GM08714 (cell line): Measurements from ENCODE around the gene RIN3.

ENCODE experiments used
- H3K4me3 ChIP-seq: fragments of 200-500 bp; sonication (Bioruptor generic); 2 replicates; pipeline ENCODE4 v1.5.1; 2014; ENCODE audit warnings: mild to moderate bottlenecking, low read length, inconsistent platforms
- ZNF274 ChIP-seq: IDR thresholded peaks from 2 replicates; pipeline ENCODE4 v1.6.1; 2012; ENCODE audit warnings: mild to moderate bottlenecking, low read depth, low read length

Gene RIN3

DNA sequence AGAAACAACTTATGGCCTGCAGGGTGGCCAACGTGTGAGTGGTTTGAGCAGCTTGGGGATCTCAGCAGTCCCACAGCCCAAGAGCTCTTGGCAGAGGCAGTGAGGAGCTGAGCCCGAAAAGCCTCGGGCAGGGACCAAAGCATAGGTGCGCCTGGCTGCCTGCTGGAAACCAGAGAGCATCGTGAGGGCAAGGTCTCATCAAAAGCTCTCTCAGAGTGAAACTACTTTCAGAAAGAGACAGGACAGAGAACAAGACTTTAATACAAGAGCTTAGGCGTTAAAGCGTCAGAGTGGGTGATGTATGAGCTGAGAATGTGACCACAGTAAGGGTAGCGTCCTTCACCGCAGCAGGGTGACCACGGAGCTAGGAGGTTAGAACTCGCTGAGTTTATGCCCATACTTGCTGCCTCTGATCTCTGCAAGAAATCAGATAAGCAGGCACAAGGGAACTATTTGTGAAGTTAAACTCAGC is 204.0 kb downstream of the RIN3 start:
- no peak for TF ChIP-seq ZNF274

DNA sequence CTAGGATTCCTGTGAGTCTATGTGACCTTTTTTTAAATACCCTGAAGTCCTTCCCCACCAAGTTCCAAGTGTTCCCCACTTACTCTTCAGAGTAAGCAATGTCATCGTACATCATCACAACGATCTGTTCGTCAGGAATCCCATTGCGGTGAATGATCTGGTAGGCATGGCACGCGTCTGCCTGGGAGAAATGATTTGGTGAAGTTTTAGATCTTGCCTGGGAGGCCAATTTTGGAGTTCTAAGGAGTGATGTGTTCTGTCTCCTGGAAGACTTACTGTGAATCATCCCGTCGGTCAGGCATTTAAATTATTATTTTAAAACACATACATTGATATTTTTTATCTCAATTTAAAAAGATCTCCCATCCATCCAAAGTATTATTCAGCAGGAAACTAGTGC is 205.1 kb downstream of the RIN3 start:
- no peak overlapping the region for H3K4me3 ChIP-seq
- TF ChIP-seq ZNF274: no peak

More for the DNA sequence above, 204.0 kb downstream of the RIN3 start:
- H3K4me3 ChIP-seq: no peak overlapping the region

DNA sequence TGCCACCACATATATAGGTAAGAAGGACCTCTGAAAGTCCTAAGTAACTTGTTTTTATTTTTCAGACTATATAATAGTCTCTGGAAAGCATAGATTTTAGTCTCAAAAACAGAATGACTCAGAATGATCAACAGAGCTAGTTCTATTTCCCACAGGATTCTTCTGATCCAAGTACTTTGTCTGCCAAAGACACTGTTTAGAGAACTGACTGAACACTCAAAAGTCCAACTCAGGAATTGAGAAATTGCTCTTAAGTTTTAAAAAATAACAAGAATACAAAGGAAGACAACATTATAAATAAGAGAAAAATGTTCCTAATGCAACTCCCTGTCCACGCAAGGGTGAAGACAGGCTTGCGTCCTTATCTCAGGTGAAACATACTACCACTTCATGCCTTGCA is 205.8 kb downstream of the RIN3 start:
- no peak for TF ChIP-seq ZNF274
- H3K4me3 ChIP-seq: no peak overlapping the region

DNA sequence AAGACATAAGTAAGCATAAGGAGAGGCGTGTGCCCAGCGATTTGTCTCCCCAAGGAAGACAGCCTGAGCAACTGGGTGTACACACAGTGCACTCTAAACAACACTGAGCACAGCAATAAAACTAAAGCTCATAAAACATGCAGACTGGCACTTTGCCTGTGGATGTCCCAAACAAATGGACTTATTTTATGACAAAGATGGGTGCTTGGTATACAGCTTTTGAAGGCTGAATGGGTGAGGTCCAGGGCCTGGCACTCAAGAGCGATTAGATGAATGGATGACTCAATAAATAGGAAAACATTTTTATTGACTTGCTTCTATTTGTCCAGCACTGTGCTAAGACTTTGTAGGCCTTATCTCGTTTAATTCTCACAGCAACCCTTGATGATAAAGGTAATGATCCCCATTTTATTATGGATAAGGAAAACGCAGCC is 206.3 kb downstream of the RIN3 start:
- no peak for TF ChIP-seq ZNF274
- no peak overlapping the region for H3K4me3 ChIP-seq

DNA sequence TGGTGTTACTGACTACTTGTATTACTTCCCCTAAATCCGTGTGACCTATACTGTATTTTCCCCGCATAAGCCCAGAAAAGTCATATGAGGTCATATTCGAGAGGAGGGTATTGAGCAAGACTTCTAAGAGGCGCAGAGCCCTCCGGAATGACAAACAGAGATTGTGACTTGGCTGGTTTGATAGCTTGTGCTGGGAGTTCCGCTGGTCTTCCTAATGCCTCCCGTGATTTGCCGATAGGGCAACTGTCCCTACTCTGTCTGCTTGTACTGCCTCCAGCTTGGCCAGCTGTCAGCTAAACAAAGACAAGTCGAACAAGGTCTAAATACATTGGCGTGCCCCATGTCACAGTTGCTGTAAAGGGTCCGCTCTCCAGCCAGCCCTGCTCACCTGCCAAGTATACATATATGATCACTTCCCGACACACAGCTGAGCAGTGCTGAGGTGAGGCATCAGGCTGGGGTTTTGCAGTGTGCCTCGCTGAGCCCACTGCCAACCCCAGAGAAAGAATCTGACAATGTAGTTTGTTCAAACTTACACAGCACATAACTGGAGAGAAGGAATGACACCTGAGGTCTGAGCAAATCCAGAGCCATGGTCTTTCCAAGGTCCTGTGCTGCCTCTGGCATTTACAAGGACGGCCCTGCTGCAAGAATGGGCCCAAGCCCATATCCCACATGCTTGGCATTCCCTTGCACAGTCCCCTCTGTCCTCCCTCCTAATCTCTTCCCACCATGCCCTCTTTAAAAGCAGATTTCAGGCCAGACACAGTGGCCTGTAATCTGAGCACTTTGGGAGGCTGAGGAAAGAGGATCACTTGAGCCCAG is 211.1 kb downstream of the RIN3 start:
- no peak for TF ChIP-seq ZNF274
- no peak overlapping the region for H3K4me3 ChIP-seq

DNA sequence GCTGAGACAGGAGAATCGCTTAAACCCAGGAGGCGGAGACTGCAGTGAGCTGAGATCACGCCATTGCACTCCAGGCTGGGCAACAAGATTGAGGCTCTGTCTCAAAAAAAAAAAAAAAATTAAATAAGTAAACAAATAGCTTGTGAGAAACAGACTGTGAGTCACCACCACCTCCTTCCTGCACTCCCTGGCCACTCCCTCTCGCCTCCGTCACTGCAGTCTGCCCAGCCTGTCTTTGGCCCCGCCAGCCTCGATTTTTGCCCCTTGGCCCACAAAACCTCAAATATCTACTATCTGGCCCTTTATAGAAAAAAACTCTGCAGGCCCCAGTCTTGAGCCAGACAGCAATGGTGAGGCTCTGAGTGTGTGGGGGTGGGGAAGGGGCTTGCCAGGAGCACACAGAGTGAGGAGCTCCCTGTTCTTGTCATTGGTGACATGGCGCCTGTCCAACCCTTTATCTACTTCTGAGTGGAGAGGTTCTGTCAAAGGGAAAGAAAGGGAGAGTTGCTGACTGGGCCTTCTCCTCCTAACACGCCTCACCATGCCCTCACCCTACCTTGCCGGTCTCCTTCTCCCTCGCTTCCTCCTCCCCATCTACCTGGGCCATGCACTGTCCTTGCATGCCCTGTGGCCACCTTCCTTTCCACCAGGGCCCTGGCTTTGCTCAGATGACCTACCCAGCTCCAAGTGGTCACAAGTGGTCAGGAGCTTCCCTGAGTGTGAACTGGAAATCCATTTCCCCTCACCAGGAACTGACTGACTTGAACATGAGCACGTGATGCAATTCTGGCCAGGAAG is 212.8 kb downstream of the RIN3 start:
- no peak for TF ChIP-seq ZNF274
- H3K4me3 ChIP-seq: no peak overlapping the region

DNA sequence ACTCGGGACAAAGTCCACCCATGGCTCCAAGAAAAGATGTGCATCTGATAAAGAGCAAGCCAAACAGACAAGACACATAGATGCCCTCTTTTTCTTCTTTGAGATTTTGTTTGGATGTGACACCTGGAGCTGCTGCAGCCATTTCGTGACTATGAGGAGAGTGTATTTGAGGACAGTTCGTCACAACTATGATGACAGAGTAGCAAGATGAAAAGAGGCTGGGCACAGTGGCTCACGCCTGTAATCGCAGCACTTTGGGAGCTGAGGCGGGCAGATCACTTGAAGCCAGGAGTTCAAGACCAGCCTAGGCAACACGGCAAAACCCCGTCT is 213.3 kb downstream of the RIN3 start:
- no peak for TF ChIP-seq ZNF274
- no peak overlapping the region for H3K4me3 ChIP-seq

DNA sequence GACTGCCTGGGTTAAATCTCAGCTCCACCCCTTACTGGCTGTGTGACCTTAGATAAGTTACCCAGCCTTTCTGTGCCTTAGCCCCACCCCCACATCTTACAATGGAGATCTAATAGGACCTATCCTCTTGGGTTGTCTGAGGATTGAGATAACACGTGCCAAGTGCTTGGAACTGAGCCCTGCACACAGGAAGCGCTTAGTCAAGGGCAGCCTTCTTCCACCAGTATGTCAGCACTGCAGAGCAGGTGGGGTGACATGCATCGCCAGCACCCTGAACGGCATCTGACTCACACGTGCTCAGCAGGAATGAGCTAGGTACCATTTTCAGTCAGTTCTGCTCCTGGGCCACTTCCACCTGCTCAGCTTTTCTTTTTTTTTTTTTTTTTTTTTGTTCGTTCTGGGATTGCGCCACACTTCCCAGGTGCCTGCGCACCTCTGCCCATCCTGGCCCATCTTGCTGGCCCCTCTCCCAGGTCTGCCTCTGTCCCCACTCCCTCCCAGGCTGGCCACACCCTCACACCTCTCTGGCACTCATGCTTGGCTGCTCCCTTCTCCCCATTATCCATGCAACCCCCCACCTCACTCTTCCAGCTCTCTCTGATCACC is 215.3 kb downstream of the RIN3 start:
- no peak for TF ChIP-seq ZNF274
- H3K4me3 ChIP-seq: no peak overlapping the region

DNA sequence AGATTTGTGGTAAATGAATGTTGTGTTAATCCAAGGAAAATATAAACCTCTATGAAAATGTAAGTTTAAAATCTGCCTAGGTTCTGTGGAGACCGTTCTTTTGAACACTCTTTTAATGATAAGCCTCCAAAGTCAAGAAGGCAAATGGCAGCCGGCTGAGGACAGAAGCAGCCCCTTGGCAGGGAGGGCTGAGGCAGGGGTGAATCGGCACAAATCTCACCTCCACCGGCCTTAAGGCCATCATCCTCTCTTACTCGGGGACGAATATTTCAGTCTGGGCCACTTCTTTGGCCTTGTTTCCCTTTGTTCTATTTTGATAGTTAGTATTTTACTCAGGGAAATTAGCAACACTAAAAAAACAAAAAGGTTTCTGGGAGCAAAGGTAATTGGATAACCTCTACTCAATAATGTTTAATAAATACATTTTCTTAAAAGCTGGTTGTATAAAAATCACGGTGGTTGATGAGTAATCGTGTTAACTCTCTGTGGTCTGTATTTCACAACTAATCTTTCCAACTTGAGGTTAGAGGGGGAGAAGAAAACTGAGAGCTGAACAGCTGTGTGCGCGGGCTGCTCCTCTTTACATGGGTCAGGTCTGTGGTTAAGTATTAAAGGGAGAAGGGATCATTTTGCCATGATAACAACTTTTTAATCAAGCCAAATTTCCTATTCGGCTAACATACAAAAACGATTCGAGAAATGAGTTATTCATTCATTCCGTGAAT is 216.2 kb downstream of the RIN3 start:
- TF ChIP-seq ZNF274: no peak
- no peak overlapping the region for H3K4me3 ChIP-seq

DNA sequence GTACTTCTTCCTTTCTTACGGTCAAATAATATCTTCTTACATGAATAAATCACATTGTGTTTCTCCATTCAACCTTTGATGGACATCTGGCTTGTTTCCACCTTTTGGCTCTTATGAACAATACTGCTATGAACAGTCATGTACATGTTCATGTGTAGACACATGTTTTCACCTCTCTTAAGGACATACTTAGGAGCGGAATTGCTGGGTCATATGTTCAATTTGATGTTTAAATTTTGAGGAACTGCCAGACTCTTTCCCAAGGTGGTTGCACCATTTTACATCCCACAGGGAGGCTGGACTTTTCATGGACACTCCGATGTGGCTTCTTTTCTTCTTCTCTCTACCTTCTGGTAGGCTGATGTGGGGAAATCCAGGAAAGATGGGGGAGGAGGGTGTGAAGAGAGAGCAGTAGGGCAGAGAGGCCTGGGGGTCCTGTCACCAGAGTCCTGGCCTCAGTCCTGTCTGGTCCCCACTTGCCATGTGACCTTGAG is 218.1 kb downstream of the RIN3 start:
- TF ChIP-seq ZNF274: no peak
- H3K4me3 ChIP-seq: no peak overlapping the region

DNA sequence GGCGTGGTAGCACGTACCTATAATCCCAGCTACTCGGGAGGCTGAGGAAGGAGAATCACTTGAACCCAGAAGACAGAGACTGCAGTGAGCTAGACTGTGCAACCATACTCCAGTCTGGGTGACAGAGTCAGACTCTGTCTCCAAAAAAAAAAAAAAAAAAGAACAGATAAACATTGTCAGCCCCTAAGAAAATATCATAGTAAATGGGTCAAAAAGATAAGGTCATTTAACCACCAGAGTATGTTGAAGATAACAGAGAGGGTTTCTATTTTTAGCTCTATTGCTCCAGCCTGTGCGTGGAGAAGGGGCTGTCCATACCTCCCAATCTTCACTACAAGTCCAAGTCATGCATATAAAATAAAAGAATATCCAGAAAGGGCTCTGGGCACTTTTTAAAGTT is 219.4 kb downstream of the RIN3 start:
- no peak for TF ChIP-seq ZNF274
- H3K4me3 ChIP-seq: no peak overlapping the region

DNA sequence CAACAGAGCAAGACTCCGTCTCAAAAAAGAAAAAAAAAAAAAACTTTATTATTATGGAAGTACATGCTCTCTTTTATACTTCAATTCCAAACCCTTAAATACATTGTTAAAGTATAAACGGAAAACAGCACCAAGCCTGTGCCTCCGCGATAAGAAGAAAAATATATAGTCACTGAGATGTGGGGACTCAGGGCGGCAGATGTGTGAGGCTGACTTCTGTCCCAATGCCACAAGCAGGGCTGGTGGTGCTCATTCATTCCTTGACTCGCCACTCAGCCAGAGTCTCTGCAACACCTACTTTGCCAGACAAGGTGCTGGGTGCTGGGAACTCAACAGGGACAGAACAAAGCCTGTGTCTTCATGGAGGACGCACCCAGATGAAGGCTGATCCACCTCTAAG is 221.0 kb downstream of the RIN3 start:
- TF ChIP-seq ZNF274: no peak

DNA sequence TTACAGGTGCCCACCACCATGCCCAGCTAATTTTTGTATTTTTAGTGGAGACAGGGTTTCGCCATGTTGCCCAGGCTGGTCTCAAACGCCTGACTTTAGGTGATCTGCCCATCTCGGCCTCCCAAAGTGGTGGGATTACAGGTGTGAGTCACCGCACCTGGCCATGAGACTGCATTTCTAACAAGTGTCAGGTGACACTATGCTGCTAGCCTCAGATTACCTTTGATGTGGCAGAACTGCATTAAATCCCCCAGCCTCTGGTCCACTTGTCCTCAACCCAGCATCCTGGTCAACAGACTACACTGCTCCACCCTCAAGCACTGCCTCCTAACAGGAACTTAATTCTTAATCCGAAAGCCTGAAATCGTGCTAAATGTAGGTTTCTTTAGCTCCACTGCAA is 221.8 kb downstream of the RIN3 start:
- TF ChIP-seq ZNF274: no peak
- H3K4me3 ChIP-seq: no peak overlapping the region

More for the DNA sequence above, 221.0 kb downstream of the RIN3 start:
- H3K4me3 ChIP-seq: no peak overlapping the region

DNA sequence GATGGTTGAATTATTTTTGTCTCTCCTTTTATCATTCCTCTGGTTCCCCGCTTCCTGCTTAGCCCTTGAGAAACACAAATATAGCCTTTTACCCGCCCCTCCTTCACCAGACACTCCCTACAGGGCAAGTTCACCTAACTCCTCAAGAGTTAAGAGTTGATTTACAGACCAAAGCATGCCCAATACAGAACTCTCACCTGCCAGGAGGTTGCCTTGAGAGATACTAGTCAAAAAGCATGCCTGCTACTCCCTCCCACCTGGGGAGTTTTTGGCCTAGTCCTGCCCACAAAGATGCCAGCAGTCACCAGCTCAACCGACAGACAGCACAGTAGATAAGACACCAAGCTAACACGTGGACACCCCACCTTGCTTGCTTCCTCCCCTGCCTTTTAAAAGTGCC is 223.6 kb downstream of the RIN3 start:
- no peak for TF ChIP-seq ZNF274
- no peak overlapping the region for H3K4me3 ChIP-seq
